Activated naive CD8-positive, alpha-beta T cell treated with anti-CD3 and anti-CD28 coated beads, Interleukin-2, amount 50 U/mL, for 24 hours (primary cell): Measurements from ENCODE around the gene LTN1.

Experiments used
- ATAC-seq: fragments of 150-1000 bp; cut with Tn5 transposase; one replicate; pipeline ENCODE4 v1.10.0; 2021
- DNase-seq: peaks from one replicate; pipeline ENCODE4 v3.0.0; 2021
- H3K27ac Mint-ChIP-seq: one replicate; pipeline ENCODE4 v1.8.0; 2021; ENCODE audit warnings: mild to moderate bottlenecking, mixed read lengths
- H3K27me3 Mint-ChIP-seq: one replicate; pipeline ENCODE4 v1.8.0; 2021; ENCODE audit warnings: mixed read lengths
- H3K36me3 Mint-ChIP-seq: one replicate; pipeline ENCODE4 v1.8.0; 2021; ENCODE audit warnings: low read depth, mixed read lengths
- H3K4me1 Mint-ChIP-seq: one replicate; pipeline ENCODE4 v1.8.0; 2021; ENCODE audit warnings: mixed read lengths
- H3K4me3 Mint-ChIP-seq: one replicate; pipeline ENCODE4 v1.8.0; 2021; ENCODE audit warnings: mild to moderate bottlenecking, moderate library complexity, mixed read lengths
- H3K9me3 Mint-ChIP-seq: one replicate; pipeline ENCODE4 v1.8.0; 2021; ENCODE audit warnings: mixed read lengths

Gene LTN1

GRCh38 chr21:28899220-28899619, 93.5 kb downstream of the LTN1 start:
- Mint-ChIP-seq H3K27ac (no peak overlapping the region), H3K4me1 (no peaks in the 10 kb centered on the region), H3K27me3 (no peaks in the 10 kb centered on the region), H3K36me3 (no peaks in the 10 kb centered on the region), H3K9me3 (no peaks in the 10 kb centered on the region), H3K4me3 (no peak overlapping the region)
- ATAC-seq (no peak), DNase-seq (no peak)

DNA sequence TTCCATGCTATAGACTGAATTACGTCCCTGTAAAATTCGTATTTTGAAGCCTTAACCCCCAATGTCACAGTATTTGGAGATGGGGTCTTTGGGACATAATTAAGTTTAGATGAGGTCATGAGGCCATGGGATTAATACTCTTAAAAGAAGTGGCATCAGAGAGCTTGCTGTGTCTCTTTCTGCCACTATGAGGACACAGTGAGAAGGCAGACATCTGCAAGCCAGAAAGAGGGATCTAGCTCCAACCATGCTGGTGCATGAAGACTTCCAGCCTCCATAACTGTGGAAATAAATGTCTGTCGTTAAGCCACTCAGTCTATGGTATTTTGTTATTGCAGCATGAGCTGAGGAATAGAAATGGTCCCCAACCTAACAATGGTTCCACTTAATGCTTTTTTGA, 99.0 kb downstream of the LTN1 start:
- H3K4me3 Mint-ChIP-seq: no peak overlapping the region
- H3K9me3 Mint-ChIP-seq: no peaks in the 10 kb centered on the region
- ATAC-seq (no peak), DNase-seq (no peak)
- no peaks in the 10 kb centered on the region for H3K4me1 Mint-ChIP-seq
- H3K27me3 Mint-ChIP-seq: peaks cover 4% of the 10 kb centered on the region
- no peak overlapping the region for H3K27ac Mint-ChIP-seq
- H3K36me3 Mint-ChIP-seq: no peaks in the 10 kb centered on the region

GRCh38 chr21:28892199-28893111, 100.2 kb downstream of the LTN1 start:
- no peaks in the 10 kb centered on the region for H3K36me3 Mint-ChIP-seq
- no peaks in the 10 kb centered on the region for H3K9me3 Mint-ChIP-seq
- H3K27me3 Mint-ChIP-seq: peaks cover 4% of the 10 kb centered on the region
- no peak overlapping the region for H3K27ac Mint-ChIP-seq
- no peaks in the 10 kb centered on the region for H3K4me1 Mint-ChIP-seq
- DNase-seq: no peak
- H3K4me3 Mint-ChIP-seq: no peak overlapping the region
- no peak for ATAC-seq

DNA sequence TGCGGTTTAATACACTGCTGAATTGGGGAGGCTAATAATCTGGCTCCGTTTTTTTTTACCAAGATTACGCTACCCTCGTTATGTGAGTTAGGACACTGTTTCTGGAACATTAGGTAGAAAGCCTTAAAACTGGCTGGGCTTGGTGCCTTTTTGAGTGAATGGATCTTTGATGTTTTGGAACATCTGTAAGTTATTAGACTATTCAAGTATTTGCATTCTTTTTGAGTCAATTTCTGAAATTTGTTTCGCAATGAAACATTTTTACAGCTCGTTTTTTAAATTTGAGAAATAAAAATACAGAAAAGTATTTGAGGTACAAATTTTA, 106.9 kb downstream of the LTN1 start:
- DNase-seq (no peak), ATAC-seq (no peak)
- Mint-ChIP-seq H3K9me3 (no peaks in the 10 kb centered on the region), H3K27ac (peak overlapping the region; percentile 95), H3K4me1 (peaks cover 20% of the 10 kb centered on the region), H3K27me3 (peaks cover 6% of the 10 kb centered on the region), H3K36me3 (peaks cover 17% of the 10 kb centered on the region), H3K4me3 (peak overlapping the region; percentile 89)

- Mint-ChIP-seq H3K27ac (peak overlapping the region; percentile 95), H3K9me3 (no peaks in the 10 kb centered on the region), H3K4me1 (peaks cover 20% of the 10 kb centered on the region), H3K27me3 (peaks cover 5% of the 10 kb centered on the region), H3K36me3 (peaks cover 17% of the 10 kb centered on the region), H3K4me3 (peak overlapping the region; percentile 89)
- peak; percentile 88 for DNase-seq
- ATAC-seq: peak; percentile 97
These were observed 107.5 kb downstream of the LTN1 start for GRCh38 chr21:28884976-28885852.

DNA sequence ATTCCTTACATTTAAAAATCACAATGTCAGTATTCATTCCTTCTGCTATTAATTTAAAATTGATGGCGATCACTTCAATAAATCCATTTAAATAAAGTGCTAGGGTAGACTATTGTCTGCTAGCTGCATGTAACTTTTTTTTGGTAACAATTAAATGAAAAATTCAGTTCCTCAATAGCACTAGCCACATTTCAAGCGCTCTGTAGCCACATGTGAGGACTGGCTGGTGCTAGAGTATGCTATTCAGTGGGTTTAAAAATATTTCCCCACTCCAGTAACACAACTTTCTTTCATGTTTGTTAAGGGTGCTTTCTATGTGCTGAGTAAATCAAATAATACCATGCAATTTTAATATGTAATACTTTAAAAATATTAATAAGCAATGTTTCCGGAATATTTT, 108.2 kb downstream of the LTN1 start:
- peak overlapping the region; percentile 95 for H3K27ac Mint-ChIP-seq
- peaks cover 17% of the 10 kb centered on the region for H3K36me3 Mint-ChIP-seq
- H3K4me3 Mint-ChIP-seq: peak overlapping the region; percentile 89
- DNase-seq (peak; percentile 4), ATAC-seq (no peak)
- H3K27me3 Mint-ChIP-seq: peaks cover 5% of the 10 kb centered on the region
- peaks cover 20% of the 10 kb centered on the region for H3K4me1 Mint-ChIP-seq
- no peaks in the 10 kb centered on the region for H3K9me3 Mint-ChIP-seq

- ATAC-seq (no peak), DNase-seq (no peak)
- peaks cover 5% of the 10 kb centered on the region for H3K27me3 Mint-ChIP-seq
- H3K27ac Mint-ChIP-seq: peak overlapping the region; percentile 95
- H3K9me3 Mint-ChIP-seq: no peaks in the 10 kb centered on the region
- H3K36me3 Mint-ChIP-seq: peaks cover 17% of the 10 kb centered on the region
- peak overlapping the region; percentile 89 for H3K4me3 Mint-ChIP-seq
- peaks cover 20% of the 10 kb centered on the region for H3K4me1 Mint-ChIP-seq
These were observed 108.7 kb downstream of the LTN1 start for GRCh38 chr21:28883931-28884330.

GRCh38 chr21:28882345-28882744, 110.3 kb downstream of the LTN1 start:
- no peaks in the 10 kb centered on the region for H3K9me3 Mint-ChIP-seq
- peaks cover 20% of the 10 kb centered on the region for H3K4me1 Mint-ChIP-seq
- peaks cover 20% of the 10 kb centered on the region for H3K36me3 Mint-ChIP-seq
- no peak overlapping the region for H3K4me3 Mint-ChIP-seq
- H3K27ac Mint-ChIP-seq: no peak overlapping the region
- H3K27me3 Mint-ChIP-seq: peaks cover 5% of the 10 kb centered on the region
- no peak for ATAC-seq
- no peak for DNase-seq
